Stimulated activated CD8-positive, alpha-beta memory T cell treated with anti-CD3 and anti-CD28 coated beads, Interleukin-15, amount 100 ng/mL, for 4 hours (primary cell): ENCODE results near the gene SNHG17.

Experiments
- DNase-seq, 2 donors: peaks; one replicate each; pipeline ENCODE4 v3.0.0-alpha.2; 2020; ENCODE audit warnings: low read depth in 2 of 2

The SNHG17 gene

DNA sequence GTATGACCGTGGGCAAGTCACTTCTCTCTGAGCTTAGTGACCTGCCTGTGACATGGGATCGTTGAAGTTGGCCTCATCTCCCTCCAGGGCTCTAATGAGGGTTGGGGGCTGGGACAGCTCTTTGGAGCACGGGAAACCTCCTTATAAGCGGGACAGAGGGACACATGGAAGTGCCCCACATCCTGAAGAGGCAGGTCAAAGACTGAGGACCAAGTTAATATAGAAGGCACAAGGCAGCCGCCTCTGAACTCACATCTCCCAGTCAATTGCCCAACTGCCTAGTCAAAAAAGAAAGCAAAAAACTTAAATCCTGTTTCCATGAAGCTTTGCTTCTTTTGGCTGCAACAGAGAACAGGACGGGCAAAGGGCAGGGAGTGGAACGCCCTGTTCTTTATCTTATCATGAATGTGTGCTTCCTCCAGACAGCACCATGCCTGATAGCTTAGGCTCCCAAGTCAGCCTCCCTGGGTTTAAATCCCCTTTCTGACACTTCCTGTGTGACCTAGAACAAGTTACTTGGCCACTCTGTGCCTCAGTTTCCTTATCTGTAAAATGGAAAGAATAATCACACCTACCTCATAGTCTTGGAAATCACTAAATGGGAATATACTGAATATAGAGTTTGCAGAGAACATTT is 61.8 kb downstream of the SNHG17 start:
- no peak for DNase-seq

GRCh38 chr20:38372806-38373205 is 62.3 kb downstream of the SNHG17 start:
- no peak for DNase-seq
